Mesenteric fat pad (tissue), 1 donor: ENCODE data around the gene TTYH3. TPM values are rescaled to one million over a fixed set of nuclear protein-coding genes. Genes with fewer than 3 reads are reported as not detected.

Experiments used
- DNase-seq: peaks from one replicate; pipeline ENCODE4 v3.0.0-alpha.2; 2020; ENCODE audit warnings: low spot score
- total RNA-seq: library from RNA; stranded (reverse); fragmentation: NEBNext Ultra II Directional; extraction: Animal tissue kit (Norgen Biotek cat#: 25700); gene quantifications from one replicate; pipeline ENCODE4 v1.2.1, GENCODE V29; 2021
- donor health status: DM: yes; HTN: yes; CAD: no.

Gene TTYH3
- total RNA-seq, 1 donor from 2014 or later = 107 TPM

DNA sequence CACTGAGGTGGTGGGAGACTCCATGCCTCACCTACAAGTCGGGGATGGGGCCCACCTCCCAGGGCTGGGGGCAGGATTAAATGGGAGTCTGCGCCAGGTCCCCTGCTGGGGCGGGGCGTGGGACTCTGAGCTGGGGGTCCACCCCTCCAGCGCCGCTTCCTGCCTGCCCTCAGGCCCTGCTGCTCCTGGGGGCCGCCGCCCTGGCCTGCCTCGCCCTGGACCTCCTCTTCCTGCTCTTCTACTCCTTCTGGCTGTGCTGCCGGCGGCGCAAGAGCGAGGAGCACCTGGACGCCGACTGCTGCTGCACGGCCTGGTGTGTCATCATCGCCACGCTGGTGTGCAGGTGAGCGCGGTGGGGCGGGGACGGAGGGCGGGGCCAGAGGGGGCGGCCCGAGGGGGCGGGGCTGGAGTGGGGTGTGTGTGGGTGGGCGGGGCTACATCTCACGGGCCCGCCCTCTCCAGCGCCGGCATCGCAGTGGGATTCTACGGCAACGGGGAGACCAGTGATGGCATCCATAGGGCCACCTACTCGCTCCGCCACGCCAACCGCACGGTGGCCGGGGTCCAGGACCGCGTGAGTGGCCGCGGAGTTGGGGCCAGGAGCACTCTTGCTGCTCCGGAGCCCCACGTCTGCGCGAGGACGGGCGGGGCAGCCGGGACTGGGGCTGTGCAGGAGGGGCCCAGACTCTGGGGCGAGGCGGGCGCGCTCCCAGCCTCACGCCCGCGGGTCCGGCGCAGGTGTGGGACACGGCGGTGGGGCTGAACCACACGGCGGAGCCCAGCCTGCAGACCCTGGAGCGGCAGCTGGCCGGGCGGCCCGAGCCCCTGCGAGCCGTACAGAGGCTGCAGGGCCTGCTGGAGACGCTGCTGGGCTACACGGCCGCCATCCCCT, 15.1 kb downstream of the TTYH3 start:
- no peak for DNase-seq

DNA sequence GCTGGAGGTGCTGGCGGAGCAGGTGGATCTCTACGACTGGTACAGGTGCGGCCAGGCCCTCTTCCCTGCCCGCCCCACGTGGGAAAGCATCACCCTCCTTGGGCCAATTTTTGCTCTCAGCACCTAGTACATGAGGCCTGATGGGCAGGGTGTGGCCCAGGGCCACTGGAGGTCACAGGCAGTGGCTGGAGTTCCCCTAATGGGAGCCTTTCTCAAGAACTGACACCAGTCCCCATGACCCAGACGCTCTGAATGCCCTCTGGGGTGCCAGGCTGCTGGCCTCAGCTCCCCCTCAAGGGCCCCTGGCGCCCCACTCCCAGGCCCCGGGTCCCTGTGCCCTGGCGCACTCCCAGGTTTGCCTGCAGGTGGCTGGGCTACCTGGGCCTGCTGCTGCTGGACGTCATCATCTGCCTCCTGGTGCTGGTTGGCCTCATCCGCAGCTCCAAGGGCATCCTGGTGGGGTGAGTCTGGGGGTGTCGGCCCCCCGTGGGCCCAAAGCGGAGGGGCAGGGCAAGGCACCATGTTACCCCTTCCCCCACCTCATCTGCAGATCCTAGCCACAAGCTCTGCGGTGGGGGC, 15.9 kb downstream of the TTYH3 start:
- no peak for DNase-seq

DNA sequence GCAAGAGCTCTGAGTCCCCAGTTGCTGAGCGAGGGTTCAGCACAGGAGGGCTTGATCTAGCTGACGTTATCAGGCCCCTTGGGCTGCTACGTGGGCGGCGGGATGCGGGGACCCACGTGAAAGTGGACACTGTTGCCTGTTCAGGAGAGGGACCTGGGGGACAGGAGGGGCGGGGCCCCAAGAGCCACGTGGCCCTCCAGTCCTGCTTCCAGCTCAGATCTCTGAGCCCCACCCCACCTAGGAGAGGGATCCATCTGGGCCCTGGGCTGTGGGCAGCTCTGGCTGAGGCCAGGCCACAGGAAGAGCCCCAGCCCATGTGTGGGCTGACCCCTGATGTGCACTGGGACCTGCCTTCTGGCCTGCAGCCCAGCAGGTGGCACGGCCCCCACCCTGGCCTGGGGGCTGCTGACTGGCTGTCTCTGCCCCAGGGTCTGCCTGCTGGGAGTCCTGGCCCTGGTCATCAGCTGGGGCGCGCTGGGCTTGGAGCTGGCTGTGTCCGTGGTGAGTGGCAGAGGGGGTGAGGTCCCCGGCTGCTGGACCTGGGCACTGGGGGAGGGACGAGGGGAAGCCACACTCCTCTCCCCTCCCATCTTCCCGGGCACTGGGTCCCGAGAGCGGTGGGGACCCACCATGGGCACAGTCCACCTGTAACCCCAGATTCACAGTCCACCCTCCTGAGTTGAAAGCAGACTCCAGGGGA, 17.5 kb downstream of the TTYH3 start:
- no peak for DNase-seq

DNA sequence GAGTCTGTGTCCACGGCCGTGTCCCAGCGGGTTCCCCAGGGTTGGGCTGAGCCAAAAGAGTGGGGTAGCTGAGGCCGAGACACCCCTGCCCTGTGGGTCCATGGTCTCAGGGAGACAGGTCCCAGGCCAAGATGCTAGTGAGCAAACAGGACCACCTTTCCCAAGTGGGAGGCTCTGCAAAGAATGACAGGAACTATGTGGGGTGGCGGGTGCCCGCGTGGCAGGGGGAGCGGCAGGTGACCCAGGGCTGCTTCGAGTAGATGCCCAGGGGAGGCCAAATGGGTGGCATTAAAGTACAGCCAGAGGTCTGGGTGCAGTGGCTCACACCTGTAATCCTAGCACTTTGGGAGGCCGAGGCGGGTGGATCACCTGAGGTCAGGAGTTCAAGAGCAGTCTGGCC, 18.2 kb downstream of the TTYH3 start:
- DNase-seq = no peak

DNA sequence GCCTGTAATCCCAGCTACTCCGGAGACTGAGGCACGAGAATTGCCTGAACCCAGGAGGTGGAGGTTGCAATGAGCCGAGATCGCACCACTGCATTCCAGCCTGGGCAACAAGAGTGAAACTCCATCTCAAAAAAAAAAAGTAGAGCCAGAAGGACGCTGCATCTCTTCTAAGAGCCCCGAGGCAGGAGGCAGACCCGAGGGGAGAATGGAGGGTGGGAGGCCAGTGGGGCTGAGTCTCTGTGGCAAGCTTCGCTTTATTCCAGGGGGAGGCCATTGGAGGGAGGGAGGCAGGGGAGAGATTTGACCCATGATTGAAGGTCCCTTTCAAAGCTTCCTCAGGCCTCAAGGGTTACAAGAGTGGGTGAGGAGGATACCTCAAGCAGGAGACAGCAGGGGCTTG, 18.7 kb downstream of the TTYH3 start:
- DNase-seq = no peak

DNA sequence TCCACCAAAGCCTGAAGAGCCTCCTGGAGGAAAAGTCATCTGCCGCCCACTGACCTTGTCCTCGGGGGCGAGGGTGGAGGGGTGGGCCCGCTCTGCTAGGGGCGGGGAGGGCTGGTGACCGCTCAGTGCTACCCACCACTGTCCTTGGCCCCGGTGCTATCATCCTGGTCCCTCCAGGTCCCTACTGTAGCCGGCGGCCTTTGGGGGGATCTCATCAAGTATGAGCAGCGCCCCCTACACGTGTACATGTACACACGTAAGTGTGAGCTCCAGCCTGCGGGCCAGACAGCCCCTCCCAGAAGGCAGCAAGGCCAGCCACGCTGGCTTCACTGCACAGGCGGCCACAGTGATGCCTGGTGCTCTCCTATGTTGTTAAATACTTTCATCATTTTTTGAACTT, 19.6 kb downstream of the TTYH3 start:
- no peak for DNase-seq

DNA sequence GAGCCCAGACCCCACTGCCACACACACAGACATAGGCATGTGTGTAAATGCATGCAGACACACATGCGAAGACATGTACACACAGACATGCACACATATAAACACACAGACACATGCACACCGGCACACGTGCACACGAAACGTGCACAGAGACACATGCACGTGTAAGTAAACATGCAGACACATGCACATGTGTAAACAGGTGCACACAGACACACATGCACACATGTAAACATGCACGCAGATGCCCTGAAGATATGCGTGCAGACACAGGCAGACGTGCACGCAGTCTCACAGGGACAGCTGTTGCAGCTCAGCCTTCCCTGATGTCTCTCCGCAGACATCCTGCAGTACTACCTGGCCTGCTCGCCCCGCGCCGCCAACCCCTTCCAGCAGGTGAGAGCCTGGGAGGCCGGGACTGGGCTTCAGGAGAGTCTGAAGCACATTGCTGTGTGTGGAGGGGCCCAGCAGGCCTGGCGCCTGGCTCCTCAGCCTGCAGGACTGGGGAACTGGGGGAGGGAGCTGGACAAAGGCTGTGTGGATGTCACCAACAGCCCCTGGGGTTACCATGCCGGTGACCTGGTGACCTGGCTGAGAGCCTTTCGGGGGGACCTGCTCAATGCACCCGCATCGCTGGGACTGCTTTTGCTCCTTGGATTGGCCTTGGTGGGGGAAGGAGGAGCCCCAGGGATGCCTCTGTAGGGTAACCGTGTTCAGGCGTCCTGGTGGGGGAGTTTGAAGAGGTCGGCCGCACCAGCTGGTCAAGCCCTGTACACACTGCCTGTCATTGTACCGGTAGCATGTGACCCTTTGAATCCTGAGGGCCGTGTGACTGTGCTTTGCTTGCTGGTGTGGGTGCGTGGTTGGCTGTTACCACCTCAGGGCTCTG, 20.3 kb downstream of the TTYH3 start:
- DNase-seq = no peak

DNA sequence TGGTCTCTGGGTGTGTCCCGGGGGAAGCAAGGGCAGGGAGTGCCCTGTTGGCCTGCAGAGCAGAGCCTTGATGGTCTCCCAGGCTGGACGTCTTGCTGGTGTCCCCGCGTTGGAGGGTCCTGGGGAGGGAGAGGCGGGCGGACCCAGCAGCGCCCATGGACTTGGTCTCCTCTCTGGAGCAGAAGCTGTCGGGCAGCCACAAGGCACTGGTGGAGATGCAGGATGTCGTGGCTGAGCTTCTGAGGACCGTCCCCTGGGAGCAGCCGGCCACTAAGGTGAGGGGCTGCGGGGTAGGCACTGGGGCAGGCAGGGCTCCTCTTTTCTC, 20.9 kb downstream of the TTYH3 start:
- DNase-seq = no peak

DNA sequence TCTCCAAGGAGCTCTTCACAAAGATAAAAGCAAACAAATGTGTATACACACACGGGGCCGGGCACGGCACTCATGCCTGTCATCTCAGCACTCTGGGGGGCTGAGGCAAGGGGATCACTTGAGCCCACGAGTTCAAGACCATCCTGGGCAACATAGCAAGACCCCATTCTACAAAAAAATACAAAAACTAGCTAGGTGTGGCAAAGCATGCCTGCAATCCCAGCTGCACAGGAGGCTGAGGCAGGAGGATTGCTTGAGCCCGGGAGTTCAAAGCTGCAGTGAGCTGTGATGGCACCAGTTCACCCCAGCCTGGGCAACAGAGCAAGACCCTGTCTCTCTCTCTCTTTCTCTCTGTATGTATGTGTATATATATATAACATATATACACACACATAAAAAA, 22.3 kb downstream of the TTYH3 start:
- no peak for DNase-seq

DNA sequence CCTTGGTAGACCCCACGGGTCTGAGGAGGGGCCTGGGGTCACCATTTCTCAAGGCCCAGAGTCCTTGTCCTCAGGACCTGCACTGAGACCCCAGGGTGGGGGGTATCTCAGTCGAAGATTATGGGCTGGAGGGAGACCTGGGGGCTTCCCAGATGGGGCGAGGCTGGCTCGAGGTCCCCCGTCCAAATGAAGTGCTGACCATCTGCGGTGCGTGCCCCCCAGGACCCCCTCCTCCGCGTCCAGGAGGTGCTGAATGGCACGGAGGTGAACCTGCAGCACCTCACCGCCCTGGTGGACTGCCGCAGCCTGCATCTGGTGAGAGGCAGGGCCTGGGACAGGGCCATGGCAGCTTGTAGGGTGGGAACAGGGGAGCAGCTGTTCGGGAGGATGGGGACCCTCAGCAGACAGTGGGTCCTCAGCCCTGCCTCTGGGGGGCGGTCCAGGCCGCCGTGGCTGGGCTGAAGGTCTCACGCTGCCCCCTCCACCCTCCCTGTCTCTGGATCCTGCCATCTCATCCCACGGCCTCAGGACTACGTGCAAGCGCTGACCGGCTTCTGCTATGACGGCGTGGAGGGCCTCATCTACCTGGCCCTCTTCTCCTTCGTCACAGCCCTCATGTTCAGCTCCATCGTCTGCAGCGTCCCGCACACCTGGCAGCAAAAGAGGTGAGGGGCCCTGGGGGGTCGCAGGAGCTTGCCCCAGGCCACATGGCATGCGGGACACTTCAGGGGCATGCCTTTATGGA, 24.3 kb downstream of the TTYH3 start:
- DNase-seq = no peak

DNA sequence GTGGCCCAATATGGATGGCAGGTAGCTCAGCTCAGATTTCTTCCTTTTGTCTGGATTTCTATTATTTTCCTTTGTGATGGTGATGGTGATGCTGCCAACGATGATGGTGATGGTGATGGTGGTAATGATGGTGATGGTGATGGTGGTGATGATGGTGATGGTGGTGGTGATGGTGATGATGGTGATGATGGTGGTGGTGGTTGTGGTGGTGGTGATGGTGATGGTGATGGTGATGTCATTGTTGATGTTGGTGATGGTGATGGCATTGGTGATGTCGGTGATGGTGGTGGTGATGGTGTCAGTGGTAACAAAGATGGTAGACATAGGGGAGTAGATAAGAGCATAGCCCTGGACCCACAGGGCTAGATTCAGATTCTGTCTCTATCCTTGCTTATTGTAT, 25.4 kb downstream of the TTYH3 start:
- DNase-seq = no peak

DNA sequence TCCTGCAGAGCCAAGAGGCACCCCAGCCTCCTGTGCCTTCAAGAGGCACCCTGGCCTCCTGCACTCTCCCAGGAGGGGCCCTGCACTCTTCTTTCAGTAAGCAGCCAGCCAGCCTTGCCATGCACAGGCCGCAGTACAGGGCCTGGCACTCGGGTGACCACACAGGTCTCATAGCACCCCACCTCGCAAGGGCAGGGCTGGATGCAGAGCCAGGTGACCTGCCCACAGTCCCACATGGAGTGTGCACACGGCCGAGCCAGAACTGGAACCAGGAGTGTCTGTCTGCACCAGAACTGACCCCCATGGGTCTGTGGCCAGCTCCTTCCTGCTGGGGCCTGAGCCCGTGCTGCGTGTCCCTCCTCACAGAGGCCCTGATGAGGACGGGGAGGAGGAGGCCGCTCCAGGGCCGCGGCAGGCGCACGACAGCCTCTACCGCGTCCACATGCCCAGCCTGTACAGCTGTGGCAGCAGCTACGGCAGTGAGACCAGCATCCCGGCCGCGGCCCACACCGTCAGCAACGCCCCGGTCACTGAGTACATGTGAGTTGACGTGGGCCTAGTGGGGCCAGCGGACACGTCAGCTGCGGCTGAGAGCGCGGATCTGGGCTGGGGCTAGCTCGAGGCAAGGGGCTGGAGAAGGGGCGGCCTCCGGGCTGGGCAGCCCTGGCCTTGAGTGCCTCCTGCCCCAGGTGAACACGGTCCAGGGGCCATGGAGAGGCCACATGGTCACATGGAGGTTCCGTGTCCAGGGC, 26.3 kb downstream of the TTYH3 start:
- no peak for DNase-seq

DNA sequence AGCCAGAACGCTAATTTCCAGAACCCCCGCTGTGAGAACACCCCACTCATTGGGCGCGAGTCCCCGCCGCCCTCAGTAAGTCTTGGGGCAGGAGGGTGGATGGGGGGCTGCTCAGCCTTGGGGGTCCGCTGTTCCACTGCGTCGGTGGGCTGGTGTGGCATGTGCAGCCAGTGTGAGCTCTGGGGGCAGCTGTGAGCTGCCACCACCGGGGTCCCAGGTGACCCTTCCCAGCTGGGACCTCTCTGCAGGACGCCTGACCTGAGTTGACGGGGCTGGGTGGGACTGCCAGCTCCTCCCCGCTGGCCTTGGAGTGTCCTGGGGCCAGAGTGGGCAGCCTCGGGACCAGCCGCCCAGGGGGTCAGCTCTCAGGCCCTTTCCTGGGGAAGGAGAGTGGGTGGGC, 27.2 kb downstream of the TTYH3 start:
- no peak for DNase-seq

DNA sequence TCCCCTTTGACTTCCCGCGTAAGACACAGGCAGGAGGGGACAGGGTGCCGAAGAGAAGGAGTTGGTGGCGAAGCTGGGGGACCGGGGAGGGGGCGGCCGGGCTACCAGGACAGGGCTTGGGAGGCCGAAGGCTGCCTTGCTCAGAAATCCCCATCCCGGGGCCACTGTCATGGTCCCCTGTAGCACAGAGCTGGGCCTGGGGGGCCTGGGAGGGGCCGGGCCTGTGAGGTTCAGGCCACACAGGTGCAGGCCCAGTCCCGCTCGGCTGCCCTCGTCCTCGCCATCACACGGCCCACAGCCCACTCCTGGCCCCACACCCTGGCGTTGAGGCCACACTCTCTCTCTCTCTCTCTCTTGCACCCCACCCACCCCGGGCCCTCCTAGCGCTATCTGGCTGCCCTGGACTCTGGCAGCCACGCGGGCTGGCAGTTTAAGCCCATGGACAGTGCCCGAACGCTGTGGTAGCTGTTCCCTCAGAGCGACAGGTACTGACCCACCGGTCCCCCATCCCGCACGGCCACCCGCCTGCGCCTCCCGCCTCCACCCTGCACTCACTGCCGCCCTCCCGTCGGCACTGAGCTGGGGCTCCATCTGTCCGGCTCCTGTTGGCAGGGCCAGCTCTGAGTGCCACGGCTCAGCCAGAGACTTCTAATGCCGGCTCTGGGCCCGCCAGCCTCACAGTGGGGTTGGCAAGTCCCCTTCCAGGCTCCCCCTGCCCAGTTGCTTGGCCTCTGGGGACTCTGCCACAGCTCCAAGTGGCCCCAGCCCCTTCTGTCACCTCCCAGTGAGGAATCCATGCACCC, 28.0 kb downstream of the TTYH3 start:
- DNase-seq = no peak

DNA sequence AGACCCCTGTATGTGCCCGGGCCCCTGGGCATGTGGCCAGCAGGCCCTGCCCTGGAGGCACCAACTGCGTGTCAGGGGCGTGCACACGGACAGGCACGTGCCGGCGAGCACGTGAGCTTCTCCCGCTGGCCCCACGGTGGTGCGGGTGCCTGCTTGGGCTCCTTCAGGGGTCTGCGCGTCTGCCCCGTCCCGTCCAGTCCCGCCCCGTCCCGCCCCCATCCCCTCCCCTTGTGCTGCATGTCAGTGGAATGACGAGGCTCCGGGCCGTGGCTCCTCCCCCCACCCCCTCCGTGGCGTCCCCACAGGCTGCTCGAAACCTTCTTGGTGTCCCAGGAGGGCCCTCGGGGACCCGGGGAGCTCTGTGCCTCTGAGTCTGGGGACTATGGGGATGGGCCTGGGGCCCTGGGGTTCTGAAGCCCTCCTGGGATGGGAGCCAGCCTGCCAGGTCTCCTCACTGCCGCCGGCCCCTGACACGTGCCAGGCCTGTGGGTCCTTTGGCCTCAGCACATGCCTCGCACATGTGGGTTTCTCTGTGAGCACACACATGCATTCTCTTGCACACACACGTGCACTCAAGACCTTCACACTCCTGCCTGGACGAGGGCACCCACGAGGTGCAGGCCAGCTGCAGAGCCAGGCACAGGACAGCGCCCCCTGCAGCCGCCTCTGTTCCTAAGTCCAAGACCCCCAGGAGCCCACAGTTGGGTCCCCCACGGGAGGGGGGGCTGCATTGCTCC, 28.7 kb downstream of the TTYH3 start:
- DNase-seq = no peak

DNA sequence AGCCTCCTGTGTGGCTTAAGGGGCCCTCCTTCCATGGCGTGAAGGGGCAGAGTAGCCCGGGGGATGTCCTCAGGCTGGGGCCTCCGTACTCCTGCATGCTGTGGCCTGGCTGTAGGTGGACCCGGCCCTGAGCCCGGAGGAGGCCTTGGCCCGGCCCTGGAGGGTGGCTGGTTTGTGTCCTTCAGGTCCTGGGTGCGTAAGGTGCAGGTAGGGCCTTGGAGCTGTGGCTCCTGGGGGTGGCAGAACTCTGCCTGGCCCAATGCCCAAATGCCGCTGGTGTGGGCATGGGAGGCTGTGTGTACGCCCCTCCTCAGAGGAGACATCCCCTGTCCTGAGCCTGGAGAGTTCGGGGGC, 29.3 kb downstream of the TTYH3 start:
- DNase-seq = no peak

DNA sequence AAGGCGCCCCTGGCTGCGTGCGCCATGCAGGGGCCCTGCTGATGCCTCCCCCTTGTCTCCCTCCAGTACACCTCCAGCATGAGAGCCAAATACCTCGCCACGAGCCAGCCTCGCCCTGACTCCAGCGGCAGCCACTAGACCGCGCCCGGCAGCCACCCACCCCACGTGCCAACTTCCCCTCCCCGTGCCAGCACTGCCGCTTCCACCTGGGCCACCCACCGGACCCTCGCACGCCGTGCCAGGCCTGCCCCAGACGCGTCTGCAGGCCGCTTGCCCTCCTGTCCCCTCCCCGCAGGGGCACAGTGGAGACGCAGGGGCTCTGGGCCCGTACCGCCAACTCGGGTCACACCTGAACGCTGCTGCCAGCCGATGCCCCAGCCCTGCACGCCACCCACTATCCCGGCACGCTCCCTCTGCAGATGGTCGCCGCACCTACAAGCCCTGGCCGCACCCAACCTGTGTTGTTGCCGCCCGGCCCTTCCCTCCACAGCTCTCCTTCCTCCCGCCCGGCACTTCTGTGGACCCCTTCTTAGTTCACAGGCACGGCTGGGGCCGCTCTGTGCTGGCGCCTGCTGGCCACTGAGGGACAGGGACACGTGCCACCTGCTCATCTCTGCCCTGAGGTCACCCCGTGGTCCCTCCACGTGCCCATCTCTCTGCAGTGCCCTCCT, 30.0 kb downstream of the TTYH3 start:
- DNase-seq = no peak
